ENCODE data around the gene RHBDL3.

Gene RHBDL3

GRCh38 chr17:32357615-32358014 lies 92.0 kb downstream of the RHBDL3 start:
- no peak for DNase-seq (ENCODE audit: low spot score)

GRCh38 chr17:32361270-32361669 lies 95.6 kb downstream of the RHBDL3 start:
- no peak for DNase-seq (ENCODE audit: low spot score)

DNA sequence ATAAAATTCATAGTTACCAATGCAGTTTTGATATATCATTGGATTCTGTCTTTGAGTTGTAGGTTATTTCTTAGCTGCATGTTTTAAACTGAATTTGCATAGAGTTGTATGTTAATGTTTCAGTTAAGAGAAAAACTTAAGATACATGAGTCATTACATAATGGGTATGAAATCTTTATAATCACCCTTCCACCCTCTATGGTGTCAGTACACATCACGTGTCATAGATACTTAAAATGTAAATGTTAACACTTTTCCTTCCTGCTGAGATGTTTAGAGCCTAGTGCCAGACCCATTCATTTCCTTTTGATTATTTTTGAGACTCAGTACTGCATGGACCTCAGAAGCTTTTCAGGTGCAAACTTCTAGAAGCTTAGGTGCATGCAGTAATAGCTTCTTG lies 104.8 kb downstream of the RHBDL3 start:
- DNase-seq (ENCODE audit: low spot score) = no peak
